GM19099 (cell line): ENCODE measurements around the gene FAM163B.

ENCODE experiments used
- POLR2A ChIP-seq: IDR thresholded peaks from 3 replicates; pipeline ENCODE4 v1.6.1; 2011; ENCODE audit warnings: low read depth; ENCODE audit not compliant: insufficient read length; ENCODE audit errors: extremely low read depth

The FAM163B gene

DNA sequence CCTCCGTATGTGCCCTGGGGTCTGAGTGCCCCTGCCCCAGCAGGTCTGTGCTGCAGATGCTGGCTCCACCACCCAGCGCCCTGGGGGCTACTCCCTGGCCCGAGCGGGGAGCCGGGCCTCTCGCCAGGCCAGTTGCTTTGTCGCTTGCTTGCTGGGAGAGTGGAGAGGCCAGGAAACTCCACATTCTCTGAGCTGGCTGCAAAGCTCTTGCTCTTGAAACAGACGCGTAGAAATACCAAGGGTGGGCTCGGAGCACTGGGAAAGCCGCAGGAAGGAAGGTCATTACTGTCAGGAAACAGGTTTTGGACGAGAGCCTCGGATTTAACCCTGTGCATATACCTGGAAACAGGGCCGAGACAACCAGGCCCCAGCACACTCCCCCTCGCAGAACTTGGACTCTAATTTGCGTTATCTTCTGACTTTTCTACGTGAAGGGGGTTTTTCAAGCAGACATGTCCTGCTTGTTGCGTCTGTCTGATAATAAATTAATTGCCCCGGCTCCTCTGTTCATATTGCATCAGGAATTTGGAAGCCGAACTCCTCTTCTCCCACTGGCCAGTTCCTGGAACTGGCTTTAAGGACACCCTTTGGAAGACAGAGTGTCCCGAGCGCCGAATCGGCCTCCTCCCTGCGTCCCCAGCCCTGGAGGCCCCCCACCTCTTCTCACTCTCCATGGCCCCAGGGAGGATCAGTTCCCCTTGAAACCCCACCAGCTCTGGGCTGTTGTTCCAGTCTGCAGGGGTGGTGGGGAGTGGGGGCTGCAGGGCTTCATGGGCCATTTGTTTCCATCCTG, 63.5 kb downstream of the FAM163B start:
- no peak for TF ChIP-seq POLR2A

DNA sequence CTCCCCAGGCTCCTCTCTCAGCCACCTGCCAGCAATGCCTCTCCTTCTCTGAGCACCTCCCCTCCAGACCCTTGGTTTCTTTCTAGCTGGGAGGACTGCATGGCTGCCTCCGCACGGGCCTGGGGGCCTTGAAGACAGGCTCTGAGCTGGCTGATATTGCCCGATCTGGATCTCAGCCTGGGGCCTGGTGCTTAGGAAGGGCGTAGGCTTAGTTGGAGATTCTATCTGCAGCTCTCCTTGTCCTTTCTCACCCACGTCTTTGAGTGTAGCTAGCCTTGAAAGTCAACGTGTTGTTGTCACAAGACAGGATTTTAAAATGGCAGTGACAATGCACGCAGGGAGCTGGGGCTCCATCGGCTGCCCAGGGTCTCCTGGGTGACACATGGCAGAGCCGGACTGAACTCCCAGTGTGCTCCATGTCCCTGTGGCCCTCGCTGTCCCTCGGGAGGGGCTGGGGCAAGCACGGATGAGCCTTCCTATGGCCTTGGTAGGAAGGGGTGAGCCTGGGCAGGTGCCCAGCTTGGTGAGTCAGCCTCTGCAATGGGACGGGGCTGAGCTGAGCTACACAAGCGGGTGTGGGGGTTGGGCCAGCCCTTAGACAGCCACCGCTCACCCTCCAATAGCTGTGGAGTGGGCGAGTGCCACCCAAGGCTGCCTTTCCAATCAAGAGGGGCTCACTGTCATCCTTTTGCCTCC, 65.3 kb downstream of the FAM163B start:
- TF ChIP-seq POLR2A = no peak

DNA sequence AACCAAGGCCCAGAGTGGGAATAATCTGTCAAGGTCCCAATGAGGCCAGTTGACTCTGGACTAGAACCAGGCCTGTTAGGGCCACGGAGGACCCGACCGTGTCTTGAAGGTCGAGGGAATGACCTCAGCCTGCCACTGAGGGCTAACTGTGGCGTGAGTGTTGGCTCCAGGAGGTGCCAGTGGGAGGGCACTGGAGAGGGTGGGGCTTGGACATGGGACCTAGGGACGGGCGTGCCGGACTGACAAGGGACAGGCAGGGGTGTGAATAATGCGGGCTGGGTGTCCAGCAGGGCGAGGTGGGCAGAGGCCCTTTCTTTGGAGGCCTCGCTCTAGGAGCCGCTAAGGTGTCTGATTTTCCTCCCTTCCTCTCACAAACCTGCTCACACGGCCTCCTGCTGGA, 67.2 kb downstream of the FAM163B start:
- no peak for TF ChIP-seq POLR2A

DNA sequence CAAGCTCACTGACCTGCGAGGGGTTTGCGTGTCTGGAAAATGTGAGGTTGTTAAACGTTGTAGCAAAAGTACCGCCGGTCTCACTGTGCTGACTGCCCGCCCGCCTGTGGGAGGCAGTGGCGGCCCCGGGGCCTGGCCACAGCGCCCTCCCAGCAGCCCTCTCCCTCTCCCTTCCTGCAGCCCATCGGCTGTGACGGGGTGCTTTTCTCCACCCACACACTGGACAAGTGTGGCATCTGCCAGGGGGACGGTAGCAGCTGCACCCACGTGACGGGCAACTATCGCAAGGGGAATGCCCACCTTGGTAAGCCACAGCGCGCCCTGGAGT, 68.5 kb downstream of the FAM163B start:
- TF ChIP-seq POLR2A = no peak

DNA sequence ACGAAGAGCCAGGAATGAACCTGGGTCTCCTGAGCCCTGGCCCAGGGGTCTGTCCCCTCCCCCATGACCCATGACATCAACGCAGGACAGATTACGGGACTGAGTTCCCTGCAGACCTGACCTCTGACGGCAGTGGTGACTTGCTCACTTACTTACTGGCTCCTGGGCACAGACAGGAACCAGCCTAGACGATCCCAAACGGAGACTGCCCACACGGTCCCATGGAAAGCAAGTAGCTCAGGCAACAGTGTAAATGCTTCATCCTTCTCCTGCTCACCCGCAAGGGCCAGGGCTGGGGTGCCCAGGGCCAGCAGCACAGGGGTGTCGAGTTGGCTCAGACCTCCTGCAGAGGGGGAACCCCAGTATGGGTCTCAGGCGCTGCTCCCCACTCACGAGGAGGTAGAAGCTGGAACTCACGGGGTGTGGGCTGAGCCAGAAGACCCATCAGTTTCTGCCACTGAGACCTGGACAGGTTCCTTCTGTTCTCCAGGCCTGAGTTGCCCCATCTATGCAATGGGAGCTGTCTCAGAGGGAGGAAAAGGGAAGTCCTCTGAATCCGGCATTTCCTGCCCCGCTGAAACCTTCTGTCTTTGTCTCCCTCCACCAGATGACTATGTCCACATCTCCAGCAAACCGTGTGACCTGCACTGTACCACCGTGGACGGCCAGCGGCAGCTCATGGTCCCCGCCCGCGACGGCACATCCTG, 69.0 kb downstream of the FAM163B start:
- TF ChIP-seq POLR2A = no peak

DNA sequence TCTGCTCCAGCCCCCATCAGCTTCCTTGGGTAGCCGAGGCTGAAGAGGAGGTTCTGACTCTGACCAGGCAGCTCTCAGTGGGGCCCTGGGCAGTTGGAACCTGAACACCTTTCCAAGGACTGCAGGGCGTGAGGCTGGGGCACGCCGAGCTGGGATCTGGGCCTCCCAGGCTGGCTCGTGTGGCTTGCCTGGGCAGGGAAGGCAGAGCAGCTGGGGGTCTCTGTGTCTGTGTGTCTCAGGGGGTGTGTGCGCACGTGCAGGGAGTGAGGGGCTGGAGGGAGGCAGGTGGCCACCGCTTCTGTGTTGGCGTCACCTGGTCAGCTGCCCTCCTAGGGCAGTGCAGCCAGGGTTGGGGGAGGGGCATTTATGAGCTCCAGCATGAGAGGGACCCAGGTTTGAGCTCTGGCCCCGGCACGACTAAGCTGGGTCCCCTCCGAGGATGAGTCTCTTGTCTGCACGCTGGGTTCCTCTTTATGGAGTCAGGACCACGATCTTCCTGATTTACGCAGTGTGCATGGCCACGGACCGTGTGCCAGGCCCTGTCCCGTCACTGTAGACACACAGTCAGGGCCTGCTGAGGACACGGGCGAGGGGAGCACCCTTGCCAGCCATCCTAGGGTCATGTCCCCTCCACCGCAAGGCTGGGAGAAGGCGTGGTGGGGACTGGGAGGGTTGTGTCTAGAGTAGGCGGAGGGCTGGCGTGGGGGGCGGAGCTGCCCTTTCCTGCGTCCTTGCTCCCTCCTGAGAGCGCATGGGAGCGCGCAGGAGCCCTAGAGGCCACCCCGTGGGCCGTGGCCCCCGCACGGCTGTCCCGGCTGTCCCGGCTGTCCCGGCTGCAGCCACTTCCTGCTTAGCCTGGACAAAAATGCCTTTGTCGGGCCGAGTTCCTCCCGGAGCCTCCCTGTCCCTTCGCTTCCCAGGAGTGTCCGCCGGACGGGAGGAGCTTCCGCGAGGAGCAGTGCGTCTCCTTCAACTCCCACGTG, 70.0 kb downstream of the FAM163B start:
- TF ChIP-seq POLR2A = no peak

DNA sequence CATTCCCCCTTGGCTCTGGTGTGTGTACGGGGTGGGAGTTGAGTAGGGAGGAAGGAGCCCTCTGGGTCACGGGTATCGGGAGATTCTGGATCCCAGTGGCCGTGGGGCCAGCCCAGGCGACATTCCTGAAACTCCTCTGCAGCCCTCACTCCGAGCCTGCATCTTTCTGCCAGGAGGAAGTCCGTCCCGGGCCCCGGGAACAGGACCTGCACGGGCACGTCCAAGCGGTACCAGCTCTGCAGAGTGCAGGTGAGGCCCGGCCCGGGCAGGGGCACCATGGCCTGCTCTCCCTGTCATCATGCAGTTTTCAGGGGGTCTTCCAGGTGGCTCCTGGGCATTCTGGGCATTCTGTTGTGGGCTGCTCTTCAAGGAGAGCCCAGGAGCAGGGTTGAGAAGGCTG, 71.0 kb downstream of the FAM163B start:
- no peak for TF ChIP-seq POLR2A

DNA sequence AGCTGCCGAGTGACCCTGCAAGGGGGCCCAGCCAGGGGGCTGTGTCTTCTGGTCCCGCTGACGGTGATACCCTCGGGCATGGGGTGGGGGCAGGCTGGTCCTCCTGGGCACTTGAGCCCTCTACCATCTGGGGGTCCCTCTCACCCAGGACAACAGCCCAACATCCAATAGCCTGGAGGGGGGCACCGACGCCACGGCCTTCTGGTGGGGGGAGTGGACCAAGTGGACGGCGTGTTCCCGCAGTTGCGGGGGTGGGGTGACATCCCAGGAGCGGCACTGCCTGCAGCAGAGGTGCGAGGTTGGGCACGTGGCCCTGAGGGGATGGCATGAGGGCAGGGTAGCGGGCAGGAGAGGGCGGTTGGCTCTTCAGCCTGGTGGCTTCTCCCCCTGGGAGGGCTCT, 71.9 kb downstream of the FAM163B start:
- no peak for TF ChIP-seq POLR2A

DNA sequence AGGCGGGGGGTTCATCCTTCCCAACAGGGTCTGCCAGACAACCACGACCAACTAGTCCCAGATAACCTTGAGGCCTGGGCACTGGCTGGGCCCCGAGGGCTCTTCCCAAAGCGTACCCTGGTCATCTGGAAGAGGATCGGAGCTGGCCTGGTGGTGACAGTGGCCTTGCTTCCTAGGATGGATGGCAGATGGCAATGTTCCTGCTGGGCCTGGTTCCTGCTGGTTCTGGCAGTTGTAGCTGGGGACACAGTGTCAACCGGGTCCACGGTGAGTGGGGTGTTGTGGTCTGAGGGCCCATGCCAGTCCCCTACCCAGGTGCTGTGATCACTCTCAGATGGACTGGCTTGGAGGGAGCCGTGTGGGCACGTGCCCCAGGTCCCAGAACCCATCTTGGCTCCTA, 72.7 kb downstream of the FAM163B start:
- no peak for TF ChIP-seq POLR2A

DNA sequence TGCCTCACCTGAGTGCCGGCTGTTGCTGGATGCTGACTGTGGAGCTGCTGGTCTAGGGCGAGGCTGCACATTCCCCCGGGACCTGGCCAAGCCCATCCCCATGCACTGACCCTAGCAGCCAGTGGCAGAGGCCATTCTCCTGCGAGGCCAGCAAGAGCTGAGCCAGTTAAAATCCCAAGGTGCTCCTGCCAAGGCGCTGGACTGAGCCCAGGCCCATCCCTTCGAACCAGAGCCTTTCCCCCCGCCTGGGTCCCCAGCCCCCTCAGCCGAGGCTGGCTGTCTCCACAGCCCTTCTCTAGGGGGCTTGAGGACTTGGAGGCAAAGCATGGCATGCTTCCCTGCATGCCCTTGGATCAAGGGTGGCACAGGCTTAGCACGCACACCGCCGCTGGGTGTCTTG, 73.1 kb downstream of the FAM163B start:
- no peak for TF ChIP-seq POLR2A

DNA sequence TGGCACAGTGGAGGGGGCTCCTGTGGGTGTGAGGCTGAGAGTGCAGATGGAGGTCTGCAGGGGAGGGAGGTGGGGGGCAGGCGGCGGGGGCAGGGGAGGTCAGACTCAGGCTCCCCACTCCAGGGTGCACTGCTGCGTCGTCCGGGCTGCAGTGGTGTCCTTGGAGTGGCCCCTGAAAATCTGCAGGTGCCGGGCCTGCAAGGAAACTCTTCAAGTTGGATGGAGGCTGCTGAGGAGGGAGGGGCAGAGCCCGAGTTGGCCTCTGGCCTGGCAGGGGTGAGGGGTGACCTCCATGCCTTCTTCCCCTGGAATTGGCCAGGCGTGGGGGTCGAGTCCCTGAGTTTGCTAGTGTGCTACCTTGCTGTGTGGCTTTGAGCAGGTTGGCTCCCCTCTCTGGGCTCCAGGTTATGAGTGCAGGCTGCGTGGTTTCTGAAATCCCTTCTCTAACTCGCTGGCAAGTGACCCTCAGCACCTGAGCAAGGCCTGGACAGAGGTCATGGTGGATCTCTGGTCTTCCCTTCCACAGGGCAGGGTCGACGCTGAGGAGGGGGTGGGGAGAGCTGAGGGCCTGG, 73.8 kb downstream of the FAM163B start:
- TF ChIP-seq POLR2A = no peak

DNA sequence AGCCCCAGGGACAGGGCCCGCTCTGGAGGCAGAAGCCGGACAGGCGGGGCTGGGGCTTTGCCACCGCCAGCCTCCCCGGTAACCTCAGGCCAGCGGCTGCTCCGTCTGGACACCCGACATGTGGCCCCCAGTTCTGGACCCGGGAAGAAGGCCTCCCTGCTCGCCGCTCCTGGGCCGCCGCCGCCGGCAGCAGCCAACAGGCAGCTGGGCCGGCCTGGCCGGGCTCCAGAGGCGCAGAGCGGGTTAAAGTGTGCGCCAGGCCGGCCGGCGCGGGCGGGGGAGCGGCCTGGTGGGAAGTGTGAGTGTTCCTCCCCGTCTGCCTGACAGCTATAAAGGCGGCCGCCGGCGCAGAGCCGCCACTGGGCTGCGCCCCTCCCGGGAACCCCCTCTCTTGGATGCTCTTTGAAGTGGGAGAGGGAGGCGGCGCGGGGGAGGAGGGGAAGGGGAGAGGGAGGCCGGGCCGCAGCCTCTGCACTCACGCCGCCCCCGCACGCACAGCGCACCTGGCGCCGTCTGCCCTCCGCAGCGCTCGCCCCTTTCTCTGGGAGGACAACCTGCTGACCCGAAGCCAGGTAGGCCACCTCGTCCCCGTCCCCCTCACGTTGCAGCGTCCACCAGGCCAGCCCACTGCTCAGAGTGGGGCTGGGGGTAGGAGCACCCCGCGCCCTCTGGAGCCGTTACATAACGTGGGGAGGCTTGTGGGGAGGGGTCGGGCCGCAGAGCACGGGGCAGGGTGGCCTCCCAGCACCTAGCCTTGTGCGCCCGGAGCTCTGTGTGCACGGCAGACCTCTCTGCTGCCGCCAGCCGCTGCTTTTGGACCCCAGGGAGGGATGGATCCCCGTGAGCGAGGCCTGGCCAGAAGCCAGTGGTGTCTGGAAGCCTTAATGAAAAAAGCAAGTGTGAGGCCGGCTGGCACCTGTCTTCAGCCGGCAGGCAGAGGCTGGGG, 74.6 kb downstream of the FAM163B start, which contains the start of gene ADAMTSL2:
Gene ADAMTSL2, plus strand, starts transcription at position 359 of the 946 bp plus-strand sequence. CDS start 2,009 bp downstream, outside the sequence.
- no peak for TF ChIP-seq POLR2A

DNA sequence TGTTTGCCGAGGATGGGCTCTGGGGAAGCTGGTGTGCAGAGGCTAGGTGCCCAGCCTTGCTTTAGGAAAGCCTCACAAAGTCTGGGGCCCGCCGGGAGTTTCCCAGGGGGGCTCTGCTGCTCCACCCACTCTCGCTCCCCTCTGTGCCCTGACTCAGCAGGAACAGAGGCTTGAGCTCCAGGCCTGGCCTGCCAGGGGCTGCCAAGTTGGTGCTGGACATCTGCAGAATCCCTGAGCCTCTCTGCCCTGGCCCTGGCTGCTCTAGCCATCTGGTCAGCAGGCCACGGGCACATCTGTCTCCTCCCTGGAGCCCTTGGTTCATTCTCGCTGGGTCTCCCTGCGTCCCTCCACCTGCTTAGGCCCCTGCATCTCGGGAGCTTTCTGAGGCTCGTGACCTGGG, 75.3 kb downstream of the FAM163B start:
- no peak for TF ChIP-seq POLR2A
